WERI-Rb-1 (cell line): Measurements from ENCODE around the gene CEMIP.

Experiments
- DNase-seq: peaks from one replicate; pipeline ENCODE4 v3.0.0-alpha.2; 2020
- H3K27ac ChIP-seq: fragments of 250-450 bp; sonication (Bioruptor Pico); 2 replicates; pipeline ENCODE4 v1.5.1; 2020; ENCODE audit warnings: mild to moderate bottlenecking, moderate library complexity
- H3K27me3 ChIP-seq: fragments of 250-450 bp; sonication (Bioruptor Pico); 2 replicates; pipeline ENCODE4 v1.5.1; 2021; ENCODE audit warnings: mild to moderate bottlenecking, low read depth, moderate library complexity; ENCODE audit not compliant: insufficient read depth, severe bottlenecking
- H3K36me3 ChIP-seq: fragments of 250-450 bp; sonication (Bioruptor Pico); 2 replicates; pipeline ENCODE4 v1.5.1; 2020; ENCODE audit warnings: mild to moderate bottlenecking, moderate library complexity
- H3K4me3 ChIP-seq: 2 replicates; pipeline ENCODE4 v1.5.1; 2011; ENCODE audit warnings: low read depth, mild to moderate bottlenecking, control low read depth, low read length
- H3K9me3 ChIP-seq: fragments of 250-450 bp; sonication (Bioruptor Pico); 2 replicates; pipeline ENCODE4 v1.5.1; 2021; ENCODE audit warnings: mild to moderate bottlenecking, moderate library complexity; ENCODE audit not compliant: severe bottlenecking
- CTCF ChIP-seq: IDR thresholded peaks from 2 replicates; pipeline ENCODE4 v1.5.1; 2011; ENCODE audit warnings: low read depth, mild to moderate bottlenecking, control low read depth, inconsistent platforms, low read length

The CEMIP gene

GRCh38 chr15:80967991-80968510 is 188.9 kb downstream of the CEMIP start:
- Histone ChIP-seq H3K4me3 (no peak overlapping the region), H3K27ac (no peak overlapping the region), H3K36me3 (peaks cover 12% of the 10 kb centered on the region), H3K27me3 (no peaks in the 10 kb centered on the region), H3K9me3 (no peaks in the 10 kb centered on the region)
- no peak for DNase-seq
- no peak for TF ChIP-seq CTCF

- H3K9me3 ChIP-seq: no peaks in the 10 kb centered on the region
- H3K36me3 ChIP-seq: peaks cover 12% of the 10 kb centered on the region
- no peaks in the 10 kb centered on the region for H3K27me3 ChIP-seq
- DNase-seq: no peak
- no peak overlapping the region for H3K27ac ChIP-seq
- H3K4me3 ChIP-seq: no peak overlapping the region
- no peak for TF ChIP-seq CTCF
Measured at GRCh38 chr15:80969316-80969715, 190.1 kb downstream of the CEMIP start.

- TF ChIP-seq CTCF: peak; percentile 70
- Histone ChIP-seq H3K27me3 (no peaks in the 10 kb centered on the region), H3K27ac (no peak overlapping the region), H3K36me3 (peaks cover 12% of the 10 kb centered on the region), H3K4me3 (no peak overlapping the region), H3K9me3 (no peaks in the 10 kb centered on the region)
- DNase-seq: peak; percentile 53
Measured at GRCh38 chr15:80970018-80970657, 191.0 kb downstream of the CEMIP start.

GRCh38 chr15:80970658-80971057 is 191.5 kb downstream of the CEMIP start:
- Histone ChIP-seq H3K4me3 (no peak overlapping the region), H3K27me3 (no peaks in the 10 kb centered on the region), H3K36me3 (peaks cover 12% of the 10 kb centered on the region), H3K27ac (no peak overlapping the region), H3K9me3 (no peaks in the 10 kb centered on the region)
- TF ChIP-seq CTCF: no peak
- DNase-seq: no peak

- H3K9me3 ChIP-seq: no peaks in the 10 kb centered on the region
- peaks cover 12% of the 10 kb centered on the region for H3K36me3 ChIP-seq
- no peak for TF ChIP-seq CTCF
- no peak overlapping the region for H3K27ac ChIP-seq
- no peaks in the 10 kb centered on the region for H3K27me3 ChIP-seq
- DNase-seq: no peak
- no peak overlapping the region for H3K4me3 ChIP-seq
Measured at GRCh38 chr15:80971143-80971542, 192.0 kb downstream of the CEMIP start.

- no peak overlapping the region for H3K4me3 ChIP-seq
- no peaks in the 10 kb centered on the region for H3K27me3 ChIP-seq
- no peak for DNase-seq
- no peaks in the 10 kb centered on the region for H3K9me3 ChIP-seq
- no peak overlapping the region for H3K27ac ChIP-seq
- TF ChIP-seq CTCF: no peak
- H3K36me3 ChIP-seq: peaks cover 17% of the 10 kb centered on the region
Measured at GRCh38 chr15:80972276-80972675, 193.1 kb downstream of the CEMIP start.
